GM12891 (cell line): ENCODE data around the gene TMEM51.

Source experiments
- POLR2A ChIP-seq: IDR thresholded peaks from 2 replicates; pipeline ENCODE4 v1.6.1; 2011; ENCODE audit warnings: low read depth, low read length, control low read depth
- POLR2AphosphoS5 ChIP-seq: IDR thresholded peaks from 2 replicates; pipeline ENCODE4 v1.6.1; 2011; ENCODE audit warnings: low read depth, low read length, control low read depth
- SPI1 ChIP-seq: IDR thresholded peaks from 2 replicates; pipeline ENCODE4 v1.6.1; 2011; ENCODE audit warnings: low read depth, low read length, control low read depth
- TAF1 ChIP-seq: IDR thresholded peaks from 2 replicates; pipeline ENCODE4 v1.6.1; 2011; ENCODE audit warnings: low read depth, low read length, control low read depth

DNA sequence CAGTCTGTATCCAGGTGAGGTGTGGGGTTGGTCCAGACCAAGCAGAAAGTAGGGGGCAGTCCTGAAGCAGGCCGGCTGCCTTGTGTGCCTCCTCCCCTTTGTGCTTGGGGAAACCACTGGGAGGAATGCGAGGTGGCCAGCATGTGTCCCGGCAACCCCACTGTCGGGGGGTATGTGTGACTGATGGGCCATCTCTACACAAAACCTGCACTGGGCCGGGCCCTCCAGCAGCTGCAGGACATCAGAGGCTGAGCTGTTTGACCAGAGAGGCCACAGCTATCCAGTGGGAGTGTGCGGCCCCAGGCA, 33.3 kb downstream of the TMEM51 start:
- no peak for TF ChIP-seq TAF1
- no peak for TF ChIP-seq POLR2AphosphoS5
- no peak for TF ChIP-seq POLR2A
- TF ChIP-seq SPI1: no peak
